HG03103 (cell line): ENCODE measurements around the gene RNF166.

Experiments
- ATAC-seq: cut with Tn5 transposase; IDR thresholded peaks from one replicate; pipeline ENCODE4 v1.9.1; 2021; ENCODE audit warnings: low read depth; ENCODE audit not compliant: unreplicated experiment

RNF166 gene

DNA sequence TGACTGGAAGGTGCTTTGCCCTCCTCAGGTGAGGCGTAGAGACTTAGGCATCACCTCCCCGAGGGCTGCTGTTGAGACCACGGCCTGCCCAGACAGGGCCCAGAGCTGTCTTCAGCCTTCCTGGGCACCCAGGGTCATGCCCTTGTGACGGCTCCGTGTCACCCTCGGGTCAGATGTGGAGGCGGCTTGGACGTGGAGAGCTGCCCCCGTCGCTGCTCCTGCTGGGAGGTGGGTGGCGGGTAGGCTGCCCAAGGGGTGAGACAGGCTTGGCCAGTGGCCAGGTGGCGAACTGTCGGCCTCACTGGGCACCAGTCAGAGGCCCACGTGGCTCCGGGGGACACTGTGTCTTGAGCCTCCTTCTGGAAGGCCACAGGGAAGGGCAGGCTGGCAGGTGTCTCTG, 11.0 kb downstream of the RNF166 start:
- no peak for ATAC-seq

DNA sequence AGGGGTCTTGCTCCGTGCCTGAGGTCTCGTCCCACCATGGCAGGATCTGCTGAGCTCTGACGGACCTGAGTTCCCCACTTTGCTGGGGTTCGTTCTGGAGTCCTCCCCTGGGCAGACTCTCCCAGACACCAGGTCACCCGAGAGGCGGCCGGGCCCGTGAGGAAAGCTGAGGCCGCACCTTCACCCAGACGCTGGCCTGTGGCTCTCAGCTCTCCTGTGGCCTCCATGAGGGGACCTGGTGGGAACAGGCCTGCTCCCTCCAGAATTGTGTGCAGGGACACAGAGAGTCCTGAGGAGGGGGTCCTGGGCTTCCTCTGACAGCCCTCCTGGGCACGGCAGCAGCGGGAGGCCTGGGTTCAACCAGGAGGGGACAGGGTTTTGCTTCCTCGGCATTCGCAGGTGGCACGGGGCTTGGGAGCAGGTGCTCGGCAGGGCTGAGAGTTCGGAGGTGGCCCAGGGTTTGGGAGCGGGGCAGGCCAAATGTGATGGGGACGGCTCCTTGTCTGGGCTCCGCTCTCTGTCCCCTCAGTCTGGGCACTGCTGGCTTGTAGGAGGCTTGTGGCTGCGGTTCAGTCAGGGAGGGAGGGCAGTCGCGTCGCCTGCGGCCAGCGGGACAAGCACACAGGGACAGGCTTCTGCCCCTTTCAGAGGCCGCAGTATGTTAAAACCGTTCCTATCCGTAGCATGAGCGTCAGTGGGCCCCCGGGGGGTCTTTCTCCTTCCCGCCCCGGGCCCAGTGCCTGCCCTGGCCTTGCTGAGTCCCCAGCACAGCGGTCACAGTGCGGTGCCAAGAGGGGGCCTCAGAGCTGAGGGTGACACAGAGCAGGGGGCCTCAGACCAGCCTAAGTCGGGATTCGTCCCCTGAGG, 11.8 kb downstream of the RNF166 start:
- ATAC-seq: no peak

DNA sequence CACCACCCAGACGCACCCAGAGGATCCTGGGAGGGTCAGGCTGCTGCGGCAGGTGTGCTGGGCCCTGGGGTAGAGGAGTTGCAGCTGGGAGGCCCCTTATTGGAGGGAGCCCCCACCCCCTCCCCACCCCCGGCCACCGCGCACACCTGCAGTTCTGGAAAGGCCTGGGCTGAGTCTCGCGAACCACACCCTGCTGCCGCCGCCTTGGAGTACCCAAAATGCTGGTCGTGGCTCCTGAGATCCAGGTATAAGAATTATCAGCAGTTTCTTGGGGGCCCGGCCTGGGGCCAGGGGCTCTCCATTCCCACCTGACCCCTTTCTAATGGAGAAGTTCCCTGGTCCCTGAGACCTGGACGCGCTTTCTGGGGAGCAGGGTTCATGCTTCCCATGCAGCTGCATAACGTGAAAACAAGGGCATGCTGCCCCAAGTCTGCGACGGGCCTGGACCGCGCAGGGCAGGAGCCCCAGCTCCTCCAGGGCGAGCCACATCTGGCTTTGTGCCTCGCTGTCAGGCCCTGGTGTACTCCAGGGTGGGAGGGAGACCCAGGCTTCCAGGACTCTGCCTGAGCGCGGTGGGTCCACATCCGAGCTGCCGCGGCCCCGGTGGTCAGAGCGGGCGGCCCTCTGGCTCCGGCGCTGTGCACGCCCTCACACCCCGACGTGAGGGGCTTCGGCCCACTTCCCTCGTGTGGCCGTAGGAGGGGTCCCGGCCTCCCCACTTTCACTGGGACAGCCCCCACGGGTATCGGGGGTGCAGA, 12.6 kb downstream of the RNF166 start:
- no peak for ATAC-seq

DNA sequence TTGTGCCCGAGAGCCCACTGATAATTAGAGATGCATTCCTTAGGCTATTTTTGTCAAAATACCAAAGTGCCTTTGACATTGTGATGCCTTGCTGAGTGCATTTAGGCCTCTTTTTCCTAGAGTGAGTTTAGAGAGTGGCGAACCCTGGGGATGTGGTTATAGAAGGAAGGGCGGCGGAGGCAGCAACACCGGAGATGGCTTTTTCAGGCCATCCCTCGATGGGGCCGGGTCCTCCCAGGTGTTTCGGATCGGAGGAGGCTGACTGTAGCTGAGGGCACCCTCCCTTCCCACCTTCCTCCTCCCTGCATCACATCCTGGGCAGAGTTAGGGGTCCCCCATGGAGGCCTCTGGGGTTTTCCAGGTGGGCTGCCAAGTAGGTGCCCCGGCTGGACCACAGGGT, 13.3 kb downstream of the RNF166 start:
- ATAC-seq: no peak

DNA sequence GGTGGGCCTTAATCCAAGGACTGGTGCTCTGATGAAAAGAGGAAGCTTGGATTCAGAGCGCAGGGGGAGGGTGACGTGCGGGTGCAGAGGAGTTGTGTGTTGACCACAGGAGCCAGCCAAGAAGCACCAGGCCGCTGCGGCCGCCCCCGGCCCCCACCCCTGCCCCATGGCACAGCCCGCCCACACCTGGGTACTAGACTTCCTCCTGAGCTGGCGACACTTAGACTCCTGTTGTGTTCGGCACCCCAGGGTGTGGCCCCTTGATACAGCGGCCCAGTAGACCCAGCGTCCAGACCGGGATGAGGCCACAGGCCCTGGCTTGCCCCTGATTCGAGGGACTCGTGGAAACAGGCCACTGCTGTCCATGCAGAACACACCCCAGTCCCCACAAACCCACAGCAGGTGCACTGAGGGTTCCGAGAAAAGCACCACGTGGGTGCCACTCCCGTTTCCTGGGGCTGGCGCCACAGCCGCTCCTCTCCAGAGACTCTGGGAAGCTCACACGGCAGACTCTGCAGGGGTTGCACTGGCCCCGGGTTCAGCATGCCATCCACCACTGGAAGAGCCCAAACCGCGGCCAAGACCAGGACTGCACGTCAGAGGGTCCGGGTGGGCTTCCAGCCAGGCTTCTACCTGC, 14.2 kb downstream of the RNF166 start:
- ATAC-seq: no peak

DNA sequence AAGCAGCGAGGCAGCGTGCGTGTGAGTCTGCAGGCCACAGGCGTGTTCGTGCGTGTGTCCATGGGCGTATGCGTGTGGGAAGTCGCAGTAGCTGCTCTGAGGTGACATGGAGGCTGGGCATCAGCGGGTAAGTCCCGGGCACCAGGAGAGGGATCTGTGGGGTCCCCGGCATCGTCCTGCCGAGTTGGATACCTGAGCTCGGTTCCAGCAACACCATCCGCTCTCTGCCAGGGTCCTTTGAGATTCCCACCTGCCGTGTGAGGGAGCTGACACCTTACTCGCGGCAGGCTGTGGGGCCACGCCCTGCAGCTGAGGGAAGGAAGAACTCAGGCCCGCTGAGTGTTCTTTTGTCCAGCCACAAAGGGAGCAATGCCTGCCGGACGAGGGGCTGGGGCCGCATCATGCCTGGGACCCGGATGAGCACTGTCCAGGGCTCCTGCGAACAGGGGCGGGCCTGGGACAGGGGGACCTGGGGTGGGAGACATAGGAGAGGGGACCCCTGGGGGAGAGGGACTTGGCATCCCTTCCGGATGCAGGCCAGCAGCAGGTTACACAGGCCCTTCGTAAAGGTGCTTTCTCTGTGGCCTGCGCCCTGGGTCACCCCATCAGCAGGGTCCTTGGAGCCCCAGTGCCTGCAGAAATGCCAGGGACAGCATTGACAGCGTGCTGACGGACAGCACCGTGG, 14.9 kb downstream of the RNF166 start:
- ATAC-seq: no peak

DNA sequence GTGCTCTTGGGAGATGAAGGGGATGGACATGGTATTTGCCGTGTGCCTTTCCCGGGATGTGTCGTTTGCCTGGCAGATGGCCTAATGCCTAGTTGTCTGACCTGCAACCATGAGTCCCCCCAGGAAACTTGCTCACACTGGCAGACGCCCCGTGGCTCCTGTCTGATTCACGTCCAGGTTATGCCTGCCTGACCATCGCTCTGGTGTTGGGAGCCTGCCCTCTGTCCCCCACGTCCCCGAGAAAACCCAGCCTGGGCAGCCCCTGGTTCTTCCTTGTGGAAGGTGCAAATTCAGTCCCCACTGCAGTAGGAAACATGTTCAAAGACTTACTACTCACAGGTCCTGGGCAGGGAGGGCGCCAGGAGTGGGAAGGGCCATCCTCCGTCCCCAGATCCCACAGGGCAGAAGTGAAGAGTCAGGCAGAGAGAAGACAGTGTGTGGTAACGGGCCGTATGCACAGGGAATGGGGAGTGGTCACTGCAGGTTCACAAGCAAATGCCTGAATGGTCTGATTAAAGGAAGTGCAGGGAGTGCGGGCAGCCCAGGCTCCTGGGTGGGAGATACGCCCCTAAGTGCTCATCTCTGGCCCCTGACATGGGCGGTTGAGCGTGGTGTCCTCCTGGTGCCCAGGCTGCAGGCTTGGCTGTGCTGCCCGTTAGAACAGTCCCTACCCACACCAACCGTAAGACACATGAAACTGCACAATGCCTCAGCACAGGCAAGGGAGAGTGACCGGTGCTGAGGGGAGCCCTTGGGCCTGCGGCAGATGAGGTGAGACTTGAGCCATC, 15.7 kb downstream of the RNF166 start:
- ATAC-seq: no peak

DNA sequence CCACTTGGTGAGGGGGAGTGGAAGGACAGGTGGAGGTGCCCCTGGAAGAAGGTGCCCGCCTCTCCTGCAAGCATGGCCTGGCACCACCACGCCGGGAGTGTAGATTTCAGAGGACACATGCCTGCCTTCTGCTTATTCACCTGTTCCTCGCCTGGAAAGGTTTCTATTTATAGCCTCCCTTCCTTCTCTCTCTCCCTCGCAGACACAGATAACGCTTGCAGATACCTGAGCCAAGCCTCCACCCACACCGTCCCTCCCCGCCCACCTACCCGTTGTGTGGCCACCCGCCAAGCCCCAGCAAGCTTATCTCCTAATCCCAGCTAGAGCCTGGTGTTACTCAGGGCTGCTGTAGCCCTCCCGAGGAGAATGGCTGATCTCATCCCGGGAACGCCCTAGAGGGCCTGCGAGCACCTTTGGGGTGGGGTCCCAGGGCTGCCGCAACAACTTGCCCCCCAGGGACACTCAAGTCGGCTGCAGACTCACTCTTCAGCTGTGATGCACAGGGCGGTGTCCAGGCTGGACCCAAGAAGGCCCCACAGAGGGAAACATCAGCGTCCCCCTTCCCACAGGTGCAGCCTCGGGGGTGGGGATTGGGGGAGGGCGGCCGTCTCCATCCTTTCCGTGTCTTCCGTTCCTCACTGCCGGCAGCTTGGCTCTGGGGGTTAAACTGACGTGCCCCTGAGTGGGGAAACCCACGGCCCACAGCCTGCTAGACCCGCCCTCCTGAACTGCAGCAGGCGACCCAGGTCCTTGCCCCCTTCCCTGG, 18.0 kb downstream of the RNF166 start:
- no peak for ATAC-seq

DNA sequence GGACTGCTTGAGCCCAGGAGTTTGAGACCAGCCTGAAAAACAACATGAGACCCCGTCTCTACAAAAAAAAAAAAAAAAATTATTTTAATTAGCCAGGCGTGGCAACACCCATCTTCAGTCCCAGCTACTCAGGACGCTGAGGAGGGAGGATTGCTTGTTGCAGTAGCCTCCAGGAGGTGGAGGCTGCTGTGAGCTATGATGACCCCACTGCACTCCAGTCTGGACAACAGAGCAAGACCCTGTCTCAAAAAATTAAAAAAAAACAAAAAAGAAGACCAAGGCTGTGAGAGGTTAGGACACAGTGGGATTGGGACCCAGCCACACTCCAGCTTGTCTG, 18.6 kb downstream of the RNF166 start:
- no peak for ATAC-seq

DNA sequence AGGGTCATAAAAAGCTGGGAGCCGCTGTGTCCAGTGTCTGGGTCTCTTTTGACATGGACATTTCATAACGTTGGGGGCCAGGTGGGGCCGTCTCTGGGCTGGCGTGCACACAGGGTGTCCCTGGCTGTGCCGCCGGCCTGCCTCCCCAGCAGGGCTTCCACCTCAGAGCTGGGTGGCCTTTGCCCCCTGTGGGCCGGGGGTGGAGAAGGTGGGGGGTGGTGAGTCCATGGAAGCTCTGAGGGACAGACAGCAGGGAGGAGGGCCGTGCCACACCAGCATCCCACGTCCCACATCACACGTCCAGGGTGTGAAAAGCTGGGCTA, 19.0 kb downstream of the RNF166 start:
- no peak for ATAC-seq

DNA sequence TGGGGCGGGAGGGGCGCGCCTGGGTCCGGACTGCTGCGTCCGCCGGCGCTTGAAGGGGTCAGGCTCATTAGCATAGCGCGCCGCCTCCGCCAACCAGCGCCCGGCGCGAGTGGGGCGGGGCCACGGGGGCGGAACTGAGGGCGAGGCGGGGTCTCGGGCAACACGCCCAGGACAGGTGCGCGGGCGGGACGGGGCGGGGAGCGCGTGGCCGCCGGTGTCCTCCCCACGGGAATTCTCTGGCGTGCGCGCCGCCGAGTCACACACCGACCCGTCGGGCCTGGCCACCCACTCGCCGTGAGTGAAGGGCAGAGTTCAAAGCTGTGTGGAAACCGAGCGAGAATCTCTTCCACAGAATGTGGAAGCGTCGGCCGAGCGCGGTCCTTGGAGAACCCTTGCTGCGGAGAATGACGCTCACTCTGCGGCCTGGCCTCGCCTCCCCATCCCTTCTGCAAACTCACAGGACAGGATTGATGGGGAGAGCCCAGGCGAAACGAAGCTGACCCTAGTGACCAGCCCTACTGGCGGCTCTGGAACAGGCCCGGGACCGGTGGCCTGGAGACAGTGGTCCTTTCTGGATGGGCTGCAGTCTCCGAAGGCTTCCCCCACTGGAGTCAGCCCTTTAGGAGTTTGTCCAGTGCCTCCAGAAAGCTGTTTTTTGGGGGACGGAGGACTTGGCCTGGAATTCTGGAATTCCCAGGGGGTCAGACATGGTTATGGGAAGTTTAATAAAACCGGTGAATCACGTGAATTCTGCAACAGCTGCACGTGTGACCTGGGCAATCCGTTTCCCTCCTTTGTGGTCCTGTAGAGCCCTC, 19.6 kb downstream of the RNF166 start, which contains the start of gene SNAI3:
TSS of gene SNAI3 (minus strand) at position 69 of the 815 bp plus-strand sequence. CDS start 101 bp downstream, outside the sequence.
- peak; percentile 38 for ATAC-seq

DNA sequence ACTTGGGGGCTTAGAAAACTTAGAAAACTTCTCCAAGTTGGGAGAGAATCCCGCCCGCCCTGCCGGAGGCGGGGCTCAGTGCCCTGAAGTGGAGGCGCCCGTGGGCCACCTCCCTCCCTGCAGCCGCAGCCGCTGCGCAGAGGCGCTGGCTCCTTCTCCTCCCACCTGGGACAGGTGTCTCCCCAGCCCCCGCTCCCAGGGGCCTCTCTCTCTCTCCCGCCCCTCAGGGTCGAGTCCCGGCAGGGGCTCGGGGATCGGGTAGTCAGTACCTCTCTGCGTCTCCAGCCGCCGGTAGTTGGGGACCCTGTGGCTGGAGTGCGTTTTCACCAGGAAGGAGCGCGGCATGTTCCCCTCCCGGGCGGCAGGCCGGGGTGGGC, 20.2 kb downstream of the RNF166 start:
- no peak for ATAC-seq

DNA sequence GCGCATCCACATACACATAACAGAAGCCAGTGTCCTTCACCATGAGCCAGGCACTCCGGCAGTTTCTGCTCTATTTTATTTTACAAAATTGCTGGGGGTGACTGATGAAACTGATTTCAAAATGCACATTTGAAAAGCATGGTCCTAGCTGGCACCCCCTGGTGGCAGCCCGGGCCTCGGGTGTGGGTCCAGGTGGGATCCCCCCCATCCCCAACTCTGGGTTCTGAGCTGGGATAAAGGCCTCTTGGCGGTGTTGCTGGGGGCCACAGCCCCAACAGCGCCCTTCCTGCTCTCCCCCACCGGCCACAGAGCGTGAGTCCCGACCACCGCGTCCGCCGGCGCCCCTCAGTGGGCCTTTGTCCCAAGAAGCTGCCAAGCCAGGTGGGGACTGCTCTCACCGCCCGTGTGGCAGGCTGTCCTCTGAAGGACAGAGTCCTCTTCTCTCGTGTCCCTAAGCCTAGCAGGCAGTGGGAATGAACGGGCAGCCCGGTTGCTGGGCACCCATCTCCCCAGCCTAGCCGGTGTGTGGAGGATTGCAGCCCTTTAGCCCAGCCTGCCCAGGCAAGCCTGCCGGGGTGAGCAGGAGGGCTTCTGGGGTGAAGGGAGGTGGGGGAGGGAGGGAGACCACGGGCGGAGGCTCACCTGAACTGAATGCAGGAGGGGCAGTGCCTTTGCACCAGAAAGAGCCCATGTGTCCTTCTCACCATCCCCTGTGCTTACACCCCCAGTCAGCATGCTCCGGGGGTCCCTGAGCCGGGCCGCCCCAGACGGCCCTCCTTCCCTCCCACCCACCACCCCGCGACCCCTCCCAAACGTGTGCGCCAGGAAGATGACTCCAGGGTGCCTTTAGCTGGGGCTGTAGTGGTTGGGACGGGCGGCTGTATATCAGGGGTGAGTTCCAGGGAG, 20.8 kb downstream of the RNF166 start:
- no peak for ATAC-seq

DNA sequence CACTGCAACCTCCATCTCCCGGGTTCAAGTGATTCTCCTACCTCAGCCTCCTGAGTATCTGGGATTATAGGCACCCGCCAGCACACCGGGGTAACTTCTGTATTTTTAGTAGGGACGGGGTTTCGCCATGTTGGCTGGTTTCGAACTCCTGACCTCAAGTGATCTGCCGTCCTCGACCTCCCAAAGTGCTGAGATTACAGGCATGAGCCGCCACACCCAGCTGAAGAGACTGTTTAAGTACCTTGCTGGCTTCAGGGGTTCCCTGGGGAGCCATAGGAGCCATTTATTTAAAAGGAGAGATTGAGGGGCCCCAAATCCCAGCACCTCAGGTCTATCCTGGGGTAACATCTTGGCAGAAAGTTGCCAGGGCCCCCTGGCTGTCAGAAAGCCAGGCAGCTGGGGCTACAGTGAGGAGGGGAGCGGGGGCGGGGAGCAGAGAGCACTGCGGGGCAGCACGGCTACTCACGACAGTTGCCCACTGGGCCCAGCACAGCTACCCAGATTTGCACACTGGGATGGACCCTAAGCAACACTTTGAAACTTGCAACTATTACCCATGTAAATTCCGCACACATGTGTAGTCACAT, 21.5 kb downstream of the RNF166 start:
- no peak for ATAC-seq

DNA sequence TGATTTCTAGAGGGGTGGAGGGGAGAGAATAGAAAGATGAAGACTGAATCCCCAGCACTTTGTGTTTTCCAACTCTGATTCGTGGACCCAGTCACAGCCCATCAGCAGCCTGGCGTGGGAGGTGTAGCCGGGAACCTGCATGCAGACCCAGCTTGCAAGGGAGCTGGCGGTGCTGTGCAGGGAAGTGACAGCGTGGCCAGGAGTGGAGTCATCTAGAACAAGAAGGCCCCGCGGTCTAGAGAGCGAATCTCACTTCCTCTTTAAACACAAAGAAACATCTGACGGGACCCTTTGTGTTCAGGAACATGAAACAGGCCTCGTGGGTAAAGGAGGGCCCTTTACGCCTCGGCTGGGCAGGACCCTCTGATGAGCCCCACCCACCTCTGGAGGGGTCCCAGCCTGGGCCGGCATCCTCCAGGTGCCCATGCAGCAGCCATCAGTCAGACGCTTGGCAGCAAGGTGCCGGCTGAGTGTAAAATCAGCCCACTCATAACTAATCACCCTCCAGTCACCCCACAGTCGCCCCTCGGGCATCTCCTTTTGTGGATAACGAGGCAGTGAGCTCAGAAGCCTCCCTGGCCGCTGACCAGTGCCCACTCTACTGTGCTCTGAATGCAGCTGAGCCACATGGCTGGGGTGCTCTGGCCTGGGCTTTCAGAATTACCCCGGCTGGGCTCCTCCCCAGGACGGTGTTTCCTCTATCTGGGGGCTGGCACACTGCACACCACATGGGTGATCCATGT, 24.3 kb downstream of the RNF166 start:
- ATAC-seq: peak; percentile 71

DNA sequence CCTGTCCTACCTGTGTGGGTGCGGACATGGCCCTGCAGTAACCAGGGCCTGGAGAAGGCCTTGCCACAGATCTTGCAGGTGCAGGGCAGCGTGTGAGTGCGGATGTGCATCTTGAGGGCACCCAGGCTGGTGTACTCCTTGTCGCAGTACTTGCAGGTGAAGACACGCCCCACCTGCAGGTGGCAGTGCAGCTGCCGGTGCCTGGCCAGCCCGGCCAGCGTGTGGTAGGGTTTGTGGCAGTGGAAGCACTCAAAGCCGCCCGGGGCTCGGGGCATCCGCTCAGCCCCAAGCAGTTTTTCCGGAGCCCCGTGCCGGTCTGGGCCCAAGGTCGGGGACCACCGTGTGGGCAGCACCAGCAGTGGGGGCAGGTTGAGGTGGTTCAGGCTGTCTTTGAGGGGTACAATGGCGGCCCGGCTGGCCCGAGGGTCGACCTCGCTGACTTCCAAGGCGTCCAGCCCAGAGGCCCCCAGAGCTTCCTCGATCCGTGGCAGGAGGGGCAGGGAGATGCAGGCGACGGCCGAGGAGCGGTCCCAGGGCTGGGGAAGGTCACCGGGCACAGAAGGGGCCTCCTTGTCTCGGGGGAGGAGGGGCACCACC, 25.0 kb downstream of the RNF166 start:
- ATAC-seq: peak; percentile 6
